ENCODE results near the gene GNLY.
A peak's percentile ranks its signal among the peaks of the same experiment; 100 is the strongest.
"Not testable (repeated sequence)": the region's sequence is repeated elsewhere in the genome, so short reads cannot be mapped to it uniquely, and the experiment has no call there.

GNLY gene

DNA sequence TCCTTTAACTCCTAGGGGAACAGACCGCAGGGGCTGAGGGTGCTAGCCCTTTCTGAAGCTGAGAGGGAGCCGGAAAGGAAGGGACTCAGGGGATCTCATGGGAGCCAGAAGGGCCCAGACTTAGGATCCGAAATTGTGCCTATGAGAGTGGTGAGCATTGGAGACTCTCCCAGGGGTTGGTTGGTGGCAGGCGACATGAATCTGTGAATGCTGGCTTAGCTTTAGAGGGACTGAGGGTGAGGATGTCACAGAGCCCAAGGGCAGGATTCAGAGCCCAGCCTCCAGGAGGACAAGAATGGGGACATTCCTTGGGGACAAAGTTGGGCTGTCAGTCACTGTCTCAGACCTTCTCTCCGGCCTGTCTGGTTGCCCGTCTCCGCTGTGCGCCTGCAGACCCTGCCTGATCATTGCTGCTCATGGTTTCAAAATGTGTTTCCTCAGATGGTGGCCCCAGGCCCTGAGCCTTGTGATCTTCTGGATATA, 17.5 kb downstream of the GNLY start:
- no peak for DNase-seq

DNA sequence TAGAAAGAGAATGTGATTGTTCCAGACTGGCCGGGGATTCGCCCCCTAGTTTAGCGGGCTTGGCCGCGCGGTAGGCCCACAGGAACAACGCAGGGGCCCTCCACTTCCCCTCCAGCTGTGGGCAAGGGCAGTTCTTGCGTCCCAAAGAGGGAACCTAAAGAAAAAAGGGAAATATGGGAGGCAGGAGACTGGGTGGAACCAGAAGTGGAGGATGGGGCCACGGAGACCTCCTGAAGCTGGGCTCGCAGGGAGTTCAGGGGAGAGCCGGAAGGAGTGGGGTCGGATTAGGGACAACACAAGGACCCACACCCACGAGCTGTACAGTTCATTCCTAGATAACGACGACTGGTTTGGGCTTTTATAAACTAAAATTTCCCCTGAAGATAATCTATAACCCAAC, 18.2 kb downstream of the GNLY start:
- no peak for DNase-seq

DNA sequence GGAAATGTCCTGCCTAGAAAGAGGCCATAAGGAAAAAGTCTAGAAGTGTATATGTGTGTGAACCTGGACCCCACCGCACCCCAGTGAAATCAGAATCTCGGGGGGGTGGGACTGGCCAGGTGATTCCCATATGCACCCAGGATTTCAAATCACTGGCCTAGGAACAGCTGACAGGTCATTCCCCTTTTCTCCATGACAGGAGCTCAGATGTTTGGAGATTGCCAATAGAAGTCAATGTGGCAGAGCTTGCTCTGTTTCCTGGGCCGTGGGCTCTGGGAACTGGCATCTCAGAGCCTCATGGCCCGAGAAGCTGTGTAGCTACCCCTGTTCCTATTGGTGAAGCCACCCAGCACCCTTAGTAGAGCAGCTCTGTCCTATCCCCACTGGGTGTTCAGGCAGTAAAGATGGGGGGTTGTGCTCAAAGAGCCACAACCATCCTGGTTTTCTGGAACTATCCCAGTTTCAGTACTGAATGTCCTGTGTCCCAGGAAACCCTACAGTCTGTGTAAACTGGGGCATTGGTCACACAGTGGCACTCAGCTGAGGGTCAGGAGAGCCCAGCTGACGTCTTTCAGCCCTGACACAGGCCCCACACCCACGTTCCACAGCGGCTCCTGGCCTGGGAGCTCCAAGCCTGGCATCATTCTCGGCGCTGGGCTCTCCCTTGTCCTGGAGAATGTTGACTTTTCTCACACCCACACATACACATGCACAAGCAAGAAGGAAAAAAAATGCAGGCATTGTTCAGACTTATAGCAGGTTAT, 18.9 kb downstream of the GNLY start:
- DNase-seq: no peak

DNA sequence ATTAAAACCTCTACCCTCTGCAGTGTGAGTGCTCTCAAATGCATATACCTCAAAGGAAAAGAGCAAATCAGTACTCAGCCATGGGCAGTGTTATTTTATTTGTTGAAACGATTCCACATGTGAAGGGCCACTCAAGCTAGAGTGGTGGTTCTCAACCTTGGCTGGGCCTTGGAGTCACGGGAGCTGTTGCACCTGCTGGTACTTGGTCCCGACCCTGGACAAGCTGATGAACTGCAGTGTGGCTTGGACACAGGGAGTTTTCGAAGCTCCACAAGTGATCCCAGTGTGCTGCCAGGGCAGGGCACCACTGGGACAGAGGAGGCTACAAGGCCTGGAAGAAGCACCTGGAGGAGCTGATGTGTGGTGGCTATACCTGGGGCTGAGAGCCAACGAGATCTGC, 19.7 kb downstream of the GNLY start:
- peak; percentile 94 for DNase-seq

DNA sequence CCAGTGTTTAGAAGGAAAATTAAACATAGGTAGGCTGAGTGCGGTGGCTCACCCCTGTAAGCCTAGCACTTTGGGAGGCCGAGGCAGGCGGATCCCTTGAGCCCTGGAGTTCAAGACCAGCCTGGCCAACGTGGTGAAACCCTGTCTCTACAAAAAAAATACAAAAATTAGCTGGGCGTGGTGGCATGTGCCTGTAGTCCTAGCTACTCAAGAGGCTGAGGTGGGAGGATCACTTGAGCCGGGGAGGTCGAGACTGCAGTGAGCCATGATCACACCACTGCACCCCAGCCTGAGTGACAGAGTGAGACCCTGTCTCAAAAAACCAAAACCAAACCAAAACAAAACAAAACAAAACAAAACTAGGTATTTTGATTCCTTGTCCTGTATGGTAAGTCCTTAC, 20.3 kb downstream of the GNLY start:
- not testable (repeated sequence) for DNase-seq

DNA sequence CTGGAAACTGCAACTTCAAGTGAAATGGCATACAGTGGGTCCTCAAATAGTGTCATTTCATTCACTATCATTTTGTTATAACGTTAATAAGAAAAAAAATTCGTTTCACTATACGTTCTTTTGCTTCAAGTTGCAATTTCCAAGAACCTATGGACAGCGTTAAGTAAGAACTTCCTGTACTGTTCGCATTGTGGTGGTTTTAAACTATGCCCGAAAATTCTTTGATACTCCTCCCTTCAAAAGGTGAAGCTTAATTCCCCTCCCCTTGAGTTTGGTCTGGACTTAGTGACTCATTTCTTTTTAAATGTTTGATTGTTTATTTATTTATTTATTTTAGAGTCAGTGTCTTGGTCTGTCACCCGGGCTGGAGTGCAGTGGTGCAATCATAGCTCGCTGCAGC, 20.7 kb downstream of the GNLY start:
- no peak for DNase-seq

DNA sequence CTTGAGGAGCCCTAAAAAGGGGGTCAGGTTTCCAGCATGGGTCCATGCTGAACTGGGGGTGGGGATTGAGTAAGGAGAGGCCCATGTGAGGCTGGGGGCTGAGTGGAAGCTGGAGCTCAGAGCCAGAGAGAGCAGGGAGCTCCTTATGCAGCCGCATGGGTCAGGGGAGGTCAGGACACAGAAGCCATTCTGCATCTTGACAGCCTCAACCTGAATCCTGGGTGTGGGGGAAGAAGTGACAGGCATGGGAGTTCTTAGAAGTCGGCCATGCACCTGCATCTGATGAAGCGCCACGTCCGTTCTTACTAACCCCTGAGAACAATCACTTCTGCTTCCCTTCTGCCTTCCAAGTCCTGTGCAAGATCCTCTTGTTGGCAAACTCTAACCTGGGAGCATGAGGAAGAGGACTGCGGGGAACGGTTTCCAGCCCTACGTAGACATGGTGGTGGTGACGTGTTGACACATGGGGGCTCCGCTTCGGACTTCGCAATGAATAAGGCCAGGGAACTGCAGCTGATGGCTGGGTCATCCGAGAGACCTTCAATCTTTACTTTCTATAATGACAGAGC, 22.3 kb downstream of the GNLY start:
- DNase-seq: no peak

DNA sequence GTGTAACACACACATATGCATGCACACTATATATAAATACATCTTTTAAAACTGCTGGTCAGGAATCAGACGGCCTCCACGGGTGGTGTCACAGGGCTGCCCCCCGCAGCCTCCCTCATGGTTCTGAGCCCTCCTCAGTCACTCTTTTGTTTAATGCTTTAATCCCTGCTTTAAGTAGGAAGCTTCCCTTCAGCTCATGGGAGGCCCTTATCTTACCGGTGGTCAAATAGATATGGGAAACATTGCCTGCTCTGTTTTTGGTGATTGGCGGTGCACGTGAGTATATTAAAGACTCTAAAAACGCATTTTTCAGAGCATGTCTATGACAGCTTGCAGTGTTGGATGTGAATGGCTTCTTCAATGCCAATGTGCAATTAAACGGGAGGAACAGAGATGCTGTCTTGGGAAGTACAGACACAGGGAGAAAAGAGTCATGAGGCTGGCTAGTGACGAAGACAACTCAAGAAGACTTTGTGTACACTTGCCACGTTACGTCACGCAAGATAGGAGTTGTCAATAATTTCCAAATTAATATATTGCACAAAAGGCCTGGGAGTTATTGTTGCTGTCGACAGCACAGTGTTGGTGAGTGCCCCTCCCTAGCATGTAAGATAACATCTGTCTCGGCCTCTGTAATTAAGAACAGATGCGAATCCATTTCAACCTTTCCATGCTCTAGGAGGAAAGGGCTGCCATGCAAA, 23.3 kb downstream of the GNLY start:
- DNase-seq: no peak

DNA sequence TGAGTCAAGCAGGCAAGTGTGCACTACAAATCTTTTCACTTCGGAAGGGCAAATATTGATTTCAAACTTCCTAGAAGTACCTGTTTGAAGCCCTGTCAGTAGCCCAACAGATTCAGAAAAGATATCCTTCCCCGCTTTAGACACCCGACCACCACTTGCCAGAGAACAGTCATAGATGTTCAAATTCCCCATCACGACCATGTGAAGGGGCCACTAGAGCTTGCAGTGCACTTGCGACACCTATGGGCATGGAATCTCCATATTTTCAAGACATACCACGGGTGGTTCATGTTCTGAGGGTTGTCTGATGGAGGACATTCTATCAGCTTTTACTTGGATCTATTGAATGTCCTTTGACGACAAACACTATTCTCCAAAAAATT, 23.8 kb downstream of the GNLY start:
- DNase-seq: no peak

DNA sequence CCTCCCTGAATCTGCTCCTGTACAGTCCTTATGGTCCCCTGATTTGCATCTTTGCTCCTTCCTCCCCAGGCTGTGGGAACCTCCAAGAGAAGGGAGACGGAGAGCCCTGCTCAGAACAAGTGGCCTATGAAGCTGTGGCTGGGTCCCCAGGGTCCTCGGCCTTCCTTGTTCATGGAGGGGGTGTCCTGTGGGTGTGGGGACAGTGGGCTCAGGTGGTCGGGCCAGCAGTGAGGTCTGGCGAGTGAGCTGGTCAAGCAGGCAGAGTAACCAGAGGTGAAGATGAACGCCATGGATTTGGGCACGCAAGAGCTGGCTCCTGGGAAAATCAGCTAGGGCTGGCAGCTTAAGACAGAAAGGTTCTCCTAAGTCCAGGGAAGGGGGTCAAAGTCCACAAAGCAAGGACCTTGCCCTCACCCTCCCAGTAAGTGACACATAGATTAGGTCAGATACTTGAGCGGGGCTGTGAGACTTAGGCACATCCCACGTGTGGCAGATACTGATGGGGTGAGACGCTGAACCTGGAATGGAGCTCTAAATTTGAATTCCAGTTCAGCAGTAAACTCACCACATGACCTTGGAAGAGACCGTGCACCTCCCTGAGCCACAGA, 24.8 kb downstream of the GNLY start:
- DNase-seq: no peak

DNA sequence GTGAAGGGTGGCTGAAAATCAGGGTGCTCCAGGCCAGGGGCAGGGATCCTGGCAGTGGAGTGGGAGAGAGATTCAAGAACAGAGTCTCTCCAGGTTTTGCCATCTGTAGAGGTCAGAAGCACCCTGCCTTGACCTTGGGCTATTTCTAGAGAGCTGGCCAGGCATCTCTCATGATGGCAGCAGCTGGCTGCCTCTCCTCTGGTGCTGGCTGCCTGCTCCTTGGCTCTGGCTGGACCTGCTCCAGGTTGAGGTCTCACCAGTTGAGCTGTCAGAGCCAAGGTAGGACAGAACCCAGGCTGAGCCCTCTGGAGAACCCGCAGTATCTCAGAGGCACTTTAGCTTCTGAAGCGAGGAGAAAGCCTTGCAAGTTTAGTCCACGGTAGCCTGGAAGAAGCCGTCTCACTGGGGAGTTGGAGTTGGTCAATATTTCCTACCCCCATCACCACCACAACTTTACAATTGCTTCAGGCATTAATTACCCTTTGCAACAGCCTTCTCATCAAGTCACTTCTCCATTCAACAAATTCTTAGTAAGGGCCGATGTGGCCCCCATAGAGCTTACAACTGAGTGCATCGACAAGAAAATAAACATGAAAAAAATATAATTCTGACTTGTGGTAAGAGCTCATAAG, 25.6 kb downstream of the GNLY start:
- DNase-seq: no peak

DNA sequence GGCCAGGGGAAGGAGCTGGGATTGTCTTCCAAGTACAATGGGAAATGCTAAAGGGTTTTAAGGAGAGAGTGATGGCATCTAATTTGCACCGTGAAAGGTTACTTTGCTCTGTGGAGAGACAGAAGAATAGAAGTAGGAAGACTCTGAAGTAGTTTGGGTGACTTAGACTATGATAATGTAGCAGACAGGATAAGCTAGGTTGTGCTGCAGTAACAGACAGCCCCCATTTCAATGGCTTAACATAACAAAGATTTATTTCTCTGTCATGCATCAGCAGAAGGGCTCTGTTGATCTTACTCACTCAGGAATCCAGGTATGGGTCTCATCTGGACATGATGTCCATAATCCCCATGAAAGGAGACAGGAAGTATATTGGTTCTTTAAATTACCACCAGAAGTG, 26.4 kb downstream of the GNLY start:
- no peak for DNase-seq

DNA sequence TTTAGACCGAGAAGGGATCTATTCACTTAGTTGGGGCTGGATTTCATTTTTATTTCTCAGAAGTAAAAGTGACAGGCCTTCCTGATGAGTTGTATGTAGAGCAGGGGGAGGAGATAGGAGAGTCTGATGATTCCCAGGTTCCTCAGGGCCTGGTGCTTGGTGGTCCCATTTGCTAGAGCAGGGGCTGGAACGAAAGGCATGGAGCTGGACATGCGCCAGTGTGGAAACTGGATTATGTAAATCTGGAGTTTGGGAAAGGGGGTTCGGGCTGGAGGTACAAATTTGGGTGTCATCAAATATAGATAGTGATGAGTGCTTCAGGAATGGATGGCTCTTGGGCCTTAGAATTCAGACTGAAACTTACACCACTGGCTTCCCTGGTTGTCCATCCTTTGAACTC, 27.5 kb downstream of the GNLY start:
- no peak for DNase-seq

DNA sequence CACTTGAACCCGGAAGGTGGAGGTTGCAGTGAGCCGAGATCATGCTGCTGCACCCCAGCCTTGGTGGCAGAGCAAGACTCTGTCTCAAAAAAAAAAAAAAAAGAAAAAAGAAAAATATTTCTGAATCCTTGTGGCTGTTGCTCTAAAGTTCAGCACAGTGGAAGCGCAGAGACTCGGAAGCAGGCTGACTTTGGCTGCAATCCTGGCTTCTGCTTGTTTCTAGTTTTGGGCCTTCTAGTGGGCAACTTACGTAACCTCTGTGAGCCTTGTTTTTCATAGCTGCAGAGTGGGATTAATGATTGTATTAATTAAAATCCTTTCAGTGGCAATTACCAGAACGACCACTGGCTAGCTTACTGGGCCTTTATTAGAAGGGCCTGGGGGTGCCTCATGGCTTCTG, 28.4 kb downstream of the GNLY start:
- no peak for DNase-seq

DNA sequence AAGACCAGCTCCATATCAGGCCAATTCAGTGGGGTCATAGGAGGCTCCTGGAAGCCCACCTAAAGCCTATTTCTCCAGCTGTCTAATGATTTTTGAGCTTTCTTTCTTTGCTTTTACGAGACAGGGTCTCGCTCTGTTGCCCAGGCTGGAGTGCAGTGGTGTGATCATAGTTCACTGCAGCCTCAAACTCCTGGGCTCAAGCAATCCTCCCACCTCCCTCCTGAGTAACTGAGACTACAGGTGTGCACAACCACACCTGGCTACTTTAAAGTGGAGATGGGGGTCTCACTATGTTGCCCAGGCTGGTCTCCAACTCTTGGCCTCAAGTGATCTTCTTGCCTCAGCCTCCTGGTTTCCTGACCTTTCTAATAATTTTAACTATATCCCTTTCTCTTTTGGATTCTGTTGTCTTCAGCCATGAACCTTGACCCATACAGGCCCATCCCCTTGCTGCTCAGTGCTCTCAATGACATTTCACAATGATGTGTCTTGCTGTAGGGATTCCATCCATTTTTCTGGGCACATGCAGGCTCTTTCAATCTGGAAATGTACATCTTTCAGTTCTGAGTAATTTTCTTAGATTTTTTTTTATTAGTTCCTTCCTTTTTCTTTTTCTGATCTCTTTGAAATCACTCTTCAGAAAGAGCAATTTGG, 29.7 kb downstream of the GNLY start:
- DNase-seq: no peak

DNA sequence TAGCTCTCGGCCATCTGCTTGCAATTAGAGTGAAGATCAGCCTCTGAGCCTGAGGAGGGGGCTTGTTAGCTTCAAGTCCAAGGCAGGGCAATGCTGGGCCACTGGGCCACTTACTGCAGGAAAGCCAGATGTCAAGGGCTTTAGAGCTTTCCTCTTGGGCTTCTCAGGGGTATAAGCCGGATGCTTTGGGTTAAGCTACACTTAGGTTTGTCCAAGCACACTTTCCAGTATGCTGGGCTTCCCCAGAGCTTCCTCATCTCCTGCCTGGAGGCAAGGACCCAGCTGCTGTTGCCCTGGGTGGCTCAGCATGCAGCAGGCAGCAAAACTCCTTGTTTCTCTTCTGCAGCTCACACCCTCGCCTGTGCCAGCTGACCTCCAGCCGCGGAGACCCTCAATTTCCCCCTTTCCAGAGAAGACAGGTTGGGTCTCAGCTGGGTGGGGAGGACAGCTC, 30.6 kb downstream of the GNLY start:
- DNase-seq: no peak

DNA sequence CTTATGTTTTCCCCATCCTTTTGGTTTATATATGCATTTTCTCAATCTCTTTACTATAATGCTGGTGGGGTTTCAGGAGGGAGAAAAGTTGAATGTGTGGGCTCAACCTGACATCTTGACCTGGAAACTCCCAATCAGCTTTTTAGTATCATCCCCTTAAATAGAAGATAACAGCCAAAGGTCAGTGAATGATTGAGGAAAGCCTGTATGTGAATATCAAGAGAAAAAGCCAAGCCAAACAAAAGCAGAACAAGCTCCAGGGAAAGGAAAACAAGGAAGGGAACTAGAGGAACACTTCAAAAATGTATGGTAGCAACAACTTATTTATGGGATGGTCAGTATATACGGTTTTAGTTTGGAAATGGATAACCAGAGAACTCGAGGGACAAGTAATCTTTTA, 31.3 kb downstream of the GNLY start:
- DNase-seq: no peak

DNA sequence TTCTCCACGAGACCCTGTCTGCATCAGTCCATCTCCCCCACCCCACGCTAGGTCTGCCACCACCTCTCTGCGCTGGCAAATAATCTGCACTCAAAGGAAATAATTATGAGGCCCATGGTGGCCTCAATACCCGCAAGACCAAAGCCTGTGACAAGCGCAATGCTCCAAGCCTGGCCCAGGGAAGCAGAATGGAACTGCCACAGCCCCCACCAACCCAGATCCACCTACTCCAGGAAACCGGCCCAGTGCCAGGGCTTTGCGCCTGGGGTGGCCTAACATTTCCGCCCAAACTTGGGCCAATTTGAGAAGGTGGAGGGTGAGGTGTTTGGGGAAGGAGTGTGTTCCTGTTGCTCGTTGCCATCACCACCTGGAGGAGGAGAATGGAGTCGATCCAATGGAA, 33.6 kb downstream of the GNLY start:
- no peak for DNase-seq

DNA sequence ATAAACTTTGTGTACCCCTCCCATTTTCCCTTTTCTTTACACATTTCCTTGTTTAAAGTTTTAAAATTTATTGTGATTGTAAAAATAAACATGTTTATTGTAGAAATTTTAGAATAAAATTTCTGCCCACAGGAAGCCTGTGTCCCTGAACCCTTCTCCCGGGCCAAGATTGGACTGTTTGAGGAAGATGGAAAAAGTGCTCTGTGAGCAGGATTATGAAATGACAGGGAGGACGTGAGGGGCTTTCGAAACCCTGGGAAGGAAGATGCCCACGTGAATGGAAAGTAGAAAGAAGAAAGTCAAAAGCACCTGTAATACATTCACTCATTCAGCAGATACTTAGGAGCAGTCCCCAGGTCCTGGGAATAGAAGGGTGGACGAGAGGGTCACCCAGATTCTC, 34.2 kb downstream of the GNLY start:
- no peak for DNase-seq

DNA sequence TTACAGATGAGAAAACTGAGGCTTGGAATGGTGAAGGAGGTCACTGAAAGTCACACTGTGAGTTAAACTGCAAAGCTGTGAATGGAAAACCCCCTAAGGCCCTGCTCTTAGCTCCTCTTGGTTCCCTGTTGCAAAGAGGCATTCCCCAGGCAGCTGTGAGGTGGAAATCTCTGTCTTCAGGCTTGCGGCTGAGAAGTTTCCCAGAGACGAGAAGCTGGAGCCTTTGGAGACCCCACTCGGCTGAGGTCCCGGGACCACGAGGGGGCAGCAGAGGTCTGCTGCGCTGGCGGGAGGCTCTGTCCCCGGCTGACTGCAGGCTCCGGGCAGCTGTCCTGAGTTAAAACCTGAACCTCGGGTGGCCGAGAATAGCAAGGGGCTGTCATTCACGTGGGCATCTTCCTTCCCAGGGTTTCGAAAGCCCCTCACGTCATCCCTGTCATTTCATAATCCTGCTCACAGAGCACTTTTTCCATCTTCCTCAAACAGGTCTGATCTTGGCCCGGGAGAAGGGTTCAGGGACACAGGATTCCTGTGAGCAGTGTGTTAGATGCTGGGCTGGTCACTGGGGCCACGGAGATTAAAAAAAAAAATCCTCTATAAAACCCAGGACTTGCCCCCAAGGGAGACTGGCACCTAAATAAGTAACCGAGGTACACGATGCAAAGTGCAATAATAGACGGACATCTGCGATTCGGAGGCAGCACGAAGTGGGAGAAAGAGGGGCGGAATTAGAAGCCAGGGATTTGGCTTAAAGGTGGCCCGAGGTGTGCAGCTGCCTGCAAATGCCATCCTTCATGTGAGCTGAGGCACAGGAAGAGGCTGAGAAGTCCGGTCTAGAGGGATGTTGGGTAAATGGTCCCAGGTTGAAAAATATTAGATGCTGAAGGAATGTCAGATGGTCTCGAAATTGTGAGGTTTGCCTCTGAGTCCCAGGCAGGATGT, 35.0 kb downstream of the GNLY start:
- DNase-seq: peak; percentile 29

DNA sequence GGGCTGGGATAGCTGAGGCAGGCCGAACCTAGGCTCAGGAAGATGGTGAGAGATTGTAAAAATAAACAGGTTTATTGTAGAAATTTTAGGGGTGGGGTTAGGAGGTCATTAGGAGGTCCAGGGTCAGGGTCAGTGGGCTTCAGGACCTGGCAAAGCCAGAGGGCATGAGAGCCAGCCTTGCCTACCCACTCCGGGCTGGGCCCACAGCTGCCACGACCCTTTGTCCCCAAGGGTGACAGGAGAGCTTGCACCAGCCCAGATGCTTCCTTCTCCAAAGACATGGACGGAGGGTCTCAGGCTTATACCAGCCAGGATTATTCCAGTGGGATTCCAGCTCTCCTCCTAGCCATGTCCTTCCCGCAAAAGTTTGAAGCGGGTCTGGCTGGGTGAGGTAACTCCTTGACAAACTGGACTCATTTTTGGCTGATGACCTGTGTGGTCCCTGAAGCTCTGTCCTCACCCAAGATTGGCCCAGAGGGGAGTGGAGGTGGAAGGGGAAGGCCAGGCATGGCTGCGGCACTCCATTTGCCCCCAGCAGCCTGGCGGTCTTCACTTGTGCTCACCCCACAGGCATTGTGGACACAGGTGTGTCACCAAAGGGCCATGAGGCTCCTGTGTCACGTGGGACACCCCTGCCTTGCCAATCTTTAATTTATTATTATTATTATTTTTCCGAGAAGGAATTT, 35.8 kb downstream of the GNLY start:
- no peak for DNase-seq
